Measurements from ENCODE around the gene ZNF681. TPM values are rescaled to one million over a fixed set of nuclear protein-coding genes. Genes with fewer than 3 reads are reported as not detected.
"Not testable (repeated sequence)": the region's sequence is repeated elsewhere in the genome, so short reads cannot be mapped to it uniquely, and the experiment has no call there.

The ZNF681 gene
- total RNA-seq, 1 donor from 2014 or later = 0.22 TPM

- DNase-seq (ENCODE audit: missing footprints) = no peak
- no peak for ATAC-seq
- intact Hi-C loops (cut with DNase I) = no loop called here
These were observed 41.9 kb downstream of the ZNF681 start for GRCh38 chr19:23716792-23717191.

DNA sequence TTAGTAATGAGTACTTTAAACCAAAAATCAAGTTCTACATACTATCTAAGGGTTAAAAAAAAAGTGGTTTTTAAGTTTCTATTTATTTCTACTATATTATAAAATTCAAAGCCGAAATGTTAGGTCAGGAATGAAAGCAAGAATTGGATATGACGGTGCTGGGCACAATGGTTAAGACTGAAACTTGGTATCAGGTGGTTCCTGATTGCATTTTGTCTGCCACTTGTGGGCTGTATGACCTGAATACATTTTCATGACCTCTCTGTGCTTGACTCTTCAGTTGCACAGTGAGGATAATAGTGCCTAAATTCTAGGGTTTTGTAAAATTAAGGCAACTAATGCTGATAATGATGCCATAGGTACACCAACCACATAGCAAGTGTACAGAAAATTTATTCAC lies 49.3 kb downstream of the ZNF681 start:
- ATAC-seq = no peak

DNA sequence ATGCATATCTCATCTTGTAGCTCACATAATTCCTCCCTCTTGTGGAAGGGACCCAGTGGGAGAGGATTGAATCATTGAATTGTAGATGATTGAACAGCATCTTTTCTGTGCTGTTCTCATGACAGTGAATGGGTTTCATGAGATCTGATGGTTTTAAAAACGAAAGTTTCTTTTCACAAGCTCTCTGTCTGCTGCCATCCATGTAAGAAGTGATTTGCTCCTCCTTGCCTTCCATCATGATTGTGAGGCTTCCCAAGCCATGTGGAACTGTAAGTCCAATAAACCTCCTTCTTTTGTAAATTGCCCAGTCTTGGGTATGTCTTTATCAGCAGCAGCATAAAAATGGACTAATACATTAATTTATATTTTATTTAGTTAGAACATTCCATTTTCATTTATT lies 52.0 kb downstream of the ZNF681 start:
- DNase-seq (ENCODE audit: missing footprints) (no peak), ATAC-seq (no peak)
- intact Hi-C loops (cut with DNase I) = no loop called here

More for the DNA sequence above, 49.3 kb downstream of the ZNF681 start:
- intact Hi-C loops (cut with DNase I) = no loop called here
- no peak for DNase-seq (ENCODE audit: missing footprints)

- no peak for DNase-seq (ENCODE audit: missing footprints)
- intact Hi-C loops (cut with DNase I) = no loop called here
- ATAC-seq = no peak
These were observed 59.2 kb downstream of the ZNF681 start for GRCh38 chr19:23699521-23699860.

GRCh38 chr19:23698711-23699520 lies 59.8 kb downstream of the ZNF681 start:
- intact Hi-C loops (cut with DNase I) = no loop called here
- ATAC-seq = no peak
- no peak for DNase-seq (ENCODE audit: missing footprints)

DNA sequence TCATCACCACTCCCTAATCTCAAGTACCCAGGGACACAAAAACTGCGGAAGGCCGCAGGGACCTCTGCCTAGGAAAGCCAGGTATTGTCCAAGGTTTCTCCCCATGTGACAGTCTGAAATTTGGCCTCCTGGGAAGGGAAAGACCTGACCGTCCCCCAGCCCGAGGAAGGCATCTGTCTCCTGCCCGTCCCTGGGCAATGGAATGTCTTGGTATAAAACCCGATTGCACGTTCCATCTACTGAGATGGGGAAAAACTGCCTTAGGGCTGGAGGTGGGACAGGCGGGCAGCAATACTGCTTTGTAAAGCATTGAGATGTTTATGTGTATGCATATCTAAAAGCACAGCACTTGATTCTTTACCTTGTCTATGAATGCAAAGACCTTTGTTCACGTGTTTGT lies 65.8 kb downstream of the ZNF681 start:
- intact Hi-C loops (cut with DNase I); ATAC-seq; DNase-seq (ENCODE audit: missing footprints): not testable (repeated sequence)

Other genes starting within 250 kb of the ZNF681 start
- gene ZNF675, start 71.7 kb downstream of the ZNF681 start, total RNA-seq = 4.4 TPM
- gene ZNF726, start 156.0 kb upstream of the ZNF681 start, total RNA-seq = 0.38 TPM

Data from Right ventricle myocardium inferior (tissue), 1 donor.